ENCODE data around the gene SRXN1. TPM values are rescaled to one million over a fixed set of nuclear protein-coding genes. Genes with fewer than 3 reads are reported as not detected.
A peak's percentile ranks its signal among the peaks of the same experiment; 100 is the strongest.

The SRXN1 gene
- total RNA-seq, 1 donor from 2014 or later, result 12.6 TPM

- no peak for TF ChIP-seq CTCF (conservative IDR thresholded peaks at IDR 0.05)
- no peaks in the 10 kb centered on the region for H3K9me3 Mint-ChIP-seq
- no peak overlapping the region for H3K4me3 Mint-ChIP-seq
- H3K36me3 Mint-ChIP-seq (ENCODE audit: low read depth), result no peaks in the 10 kb centered on the region
- no peaks in the 10 kb centered on the region for H3K4me1 Mint-ChIP-seq
- H3K27me3 Mint-ChIP-seq (ENCODE audit: low read depth), result peaks cover 16% of the 10 kb centered on the region
- no peak for DNase-seq (ENCODE audit: low read depth, low spot score)
- no peak overlapping the region for H3K27ac Mint-ChIP-seq (ENCODE audit: unreplicated experiment)
Observed at GRCh38 chr20:635028-635892, 17.7 kb downstream of the SRXN1 start.

GRCh38 chr20:634148-634925 lies 18.7 kb downstream of the SRXN1 start:
- no peaks in the 10 kb centered on the region for H3K36me3 Mint-ChIP-seq (ENCODE audit: low read depth)
- no peaks in the 10 kb centered on the region for H3K9me3 Mint-ChIP-seq
- H3K4me1 Mint-ChIP-seq, result no peaks in the 10 kb centered on the region
- TF ChIP-seq CTCF (conservative IDR thresholded peaks at IDR 0.05), result no peak
- H3K27me3 Mint-ChIP-seq (ENCODE audit: low read depth), result peaks cover 16% of the 10 kb centered on the region
- peak overlapping the region; percentile 62 for H3K27ac Mint-ChIP-seq (ENCODE audit: unreplicated experiment)
- no peak for DNase-seq (ENCODE audit: low read depth, low spot score)
- H3K4me3 Mint-ChIP-seq, result no peak overlapping the region

- Mint-ChIP-seq H3K36me3 (ENCODE audit: low read depth) (no peaks in the 10 kb centered on the region), H3K4me3 (no peak overlapping the region), H3K27me3 (ENCODE audit: low read depth) (peaks cover 22% of the 10 kb centered on the region), H3K4me1 (no peaks in the 10 kb centered on the region), H3K27ac (ENCODE audit: unreplicated experiment) (no peak overlapping the region), H3K9me3 (no peaks in the 10 kb centered on the region)
- no peak for TF ChIP-seq CTCF (conservative IDR thresholded peaks at IDR 0.05)
- no peak for DNase-seq (ENCODE audit: low read depth, low spot score)
Observed at GRCh38 chr20:631101-631500, 21.9 kb downstream of the SRXN1 start.

- H3K36me3 Mint-ChIP-seq (ENCODE audit: low read depth), result no peaks in the 10 kb centered on the region
- TF ChIP-seq CTCF (conservative IDR thresholded peaks at IDR 0.05), result no peak
- H3K4me3 Mint-ChIP-seq, result no peak overlapping the region
- peaks cover 32% of the 10 kb centered on the region for H3K27me3 Mint-ChIP-seq (ENCODE audit: low read depth)
- H3K4me1 Mint-ChIP-seq, result no peaks in the 10 kb centered on the region
- H3K27ac Mint-ChIP-seq (ENCODE audit: unreplicated experiment), result no peak overlapping the region
- DNase-seq (ENCODE audit: low read depth, low spot score), result no peak
- no peaks in the 10 kb centered on the region for H3K9me3 Mint-ChIP-seq
Observed at GRCh38 chr20:626579-626978, 26.4 kb downstream of the SRXN1 start.

GRCh38 chr20:625360-625932 lies 27.6 kb downstream of the SRXN1 start:
- H3K9me3 Mint-ChIP-seq, result no peaks in the 10 kb centered on the region
- no peak overlapping the region for H3K4me3 Mint-ChIP-seq

More at GRCh38 chr20:625360-625932, 27.6 kb downstream of the SRXN1 start:
- peaks cover 32% of the 10 kb centered on the region for H3K27me3 Mint-ChIP-seq (ENCODE audit: low read depth)
- DNase-seq (ENCODE audit: low read depth, low spot score), result no peak
- no peak overlapping the region for H3K27ac Mint-ChIP-seq (ENCODE audit: unreplicated experiment)
- TF ChIP-seq CTCF (conservative IDR thresholded peaks at IDR 0.05), result no peak
- H3K36me3 Mint-ChIP-seq (ENCODE audit: low read depth), result no peaks in the 10 kb centered on the region
- H3K4me1 Mint-ChIP-seq, result peaks cover 4% of the 10 kb centered on the region
